HepG2 (cell line): ENCODE results near the gene RHBDL3.

Experiments
- BHLHE40 ChIP-seq: IDR thresholded peaks from 2 replicates; pipeline ENCODE4 v1.6.1; 2011; ENCODE audit warnings: low read length, improper control_type of control experiment
- ESRRA ChIP-seq: sonication (generic); formaldehyde crosslinking; IDR thresholded peaks from 2 replicates; pipeline ENCODE4 v1.5.1; 2020; ENCODE audit warnings: mild to moderate bottlenecking, low read depth, missing genetic modification reagents
- GZF1 ChIP-seq: sonication (generic); formaldehyde crosslinking; IDR thresholded peaks from 2 replicates; pipeline ENCODE4 v1.5.1; 2020; ENCODE audit warnings: mild to moderate bottlenecking, missing genetic modification reagents
- NR2F1 ChIP-seq, 2 experiments: fragments of 450-650 bp in 1 of 2; formaldehyde crosslinking in 1 of 2; IDR thresholded peaks; 2 replicates each; pipeline versions ENCODE4 v1.5.0 to v1.6.1; 2016 to 2020; ENCODE audit warnings: mild to moderate bottlenecking in 1 of 2, missing compliant biosample characterization in 1 of 2, missing genetic modification reagents in 1 of 2, moderate library complexity in 1 of 2
- POLR2AphosphoS2 ChIP-seq: IDR thresholded peaks from 2 replicates; pipeline ENCODE4 v1.6.1; 2011; ENCODE audit warnings: low read depth, low read length, improper control_type of control experiment
- SMAD3 ChIP-seq: sonication (generic); formaldehyde crosslinking; IDR thresholded peaks from 2 replicates; pipeline ENCODE4 v1.4.0; 2020; ENCODE audit warnings: missing genetic modification reagents
- STAG1 ChIP-seq: sonication (generic); formaldehyde crosslinking; IDR thresholded peaks from 2 replicates; pipeline ENCODE4 v1.4.0; 2020; ENCODE audit warnings: missing genetic modification reagents
- ZNF280D ChIP-seq: sonication (generic); formaldehyde crosslinking; IDR thresholded peaks from 2 replicates; pipeline ENCODE4 v1.5.1; 2020; ENCODE audit warnings: mild to moderate bottlenecking, missing genetic modification reagents
- ZNF7 ChIP-seq: IDR thresholded peaks from 2 replicates; pipeline ENCODE4 v1.6.1; 2016; ENCODE audit warnings: missing biosample characterization, missing genetic modification reagents
- ZNF792 ChIP-seq: IDR thresholded peaks from 2 replicates; pipeline ENCODE4 v1.6.1; 2016
- TF ChIP-seq, protein P1 (sequence below): sonication (generic); formaldehyde crosslinking; IDR thresholded peaks from 2 replicates; pipeline ENCODE4 v1.5.0; 2020; ENCODE audit warnings: mild to moderate bottlenecking, missing genetic modification reagents, moderate library complexity
- TF ChIP-seq, protein P2 (sequence below): IDR thresholded peaks from 2 replicates; pipeline ENCODE4 v1.6.1; 2016

- TF ChIP-seq GZF1 (CRISPR knock-in tag): no peak
- TF ChIP-seq ZNF280D (CRISPR knock-in tag): no peak
- TF ChIP-seq ZNF7 (CRISPR knock-in tag): no peak
- TF ChIP-seq STAG1 (CRISPR knock-in tag): no peak
- no peak for TF ChIP-seq POLR2AphosphoS2
- TF ChIP-seq, protein P1, sequence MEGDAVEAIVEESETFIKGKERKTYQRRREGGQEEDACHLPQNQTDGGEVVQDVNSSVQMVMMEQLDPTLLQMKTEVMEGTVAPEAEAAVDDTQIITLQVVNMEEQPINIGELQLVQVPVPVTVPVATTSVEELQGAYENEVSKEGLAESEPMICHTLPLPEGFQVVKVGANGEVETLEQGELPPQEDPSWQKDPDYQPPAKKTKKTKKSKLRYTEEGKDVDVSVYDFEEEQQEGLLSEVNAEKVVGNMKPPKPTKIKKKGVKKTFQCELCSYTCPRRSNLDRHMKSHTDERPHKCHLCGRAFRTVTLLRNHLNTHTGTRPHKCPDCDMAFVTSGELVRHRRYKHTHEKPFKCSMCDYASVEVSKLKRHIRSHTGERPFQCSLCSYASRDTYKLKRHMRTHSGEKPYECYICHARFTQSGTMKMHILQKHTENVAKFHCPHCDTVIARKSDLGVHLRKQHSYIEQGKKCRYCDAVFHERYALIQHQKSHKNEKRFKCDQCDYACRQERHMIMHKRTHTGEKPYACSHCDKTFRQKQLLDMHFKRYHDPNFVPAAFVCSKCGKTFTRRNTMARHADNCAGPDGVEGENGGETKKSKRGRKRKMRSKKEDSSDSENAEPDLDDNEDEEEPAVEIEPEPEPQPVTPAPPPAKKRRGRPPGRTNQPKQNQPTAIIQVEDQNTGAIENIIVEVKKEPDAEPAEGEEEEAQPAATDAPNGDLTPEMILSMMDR: no peak
- no peak for TF ChIP-seq ESRRA
- no peak for TF ChIP-seq BHLHE40
- TF ChIP-seq SMAD3 (CRISPR knock-in tag): no peak
- TF ChIP-seq, protein P2, sequence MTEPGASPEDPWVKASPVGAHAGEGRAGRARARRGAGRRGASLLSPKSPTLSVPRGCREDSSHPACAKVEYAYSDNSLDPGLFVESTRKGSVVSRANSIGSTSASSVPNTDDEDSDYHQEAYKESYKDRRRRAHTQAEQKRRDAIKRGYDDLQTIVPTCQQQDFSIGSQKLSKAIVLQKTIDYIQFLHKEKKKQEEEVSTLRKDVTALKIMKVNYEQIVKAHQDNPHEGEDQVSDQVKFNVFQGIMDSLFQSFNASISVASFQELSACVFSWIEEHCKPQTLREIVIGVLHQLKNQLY: no peak
- no peak for TF ChIP-seq ZNF792
- no peak for TF ChIP-seq NR2F1 (CRISPR knock-in tag; IDR thresholded peaks at IDR 0.05)
These were observed 20.9 kb downstream of the RHBDL3 start for GRCh38 chr17:32286518-32286900.
